Gastrocnemius medialis (tissue), 4 donors: ENCODE measurements around the gene TMEM234. TPM values are rescaled to one million over a fixed set of nuclear protein-coding genes. Genes with fewer than 3 reads are reported as not detected.

Source experiments
- ATAC-seq, 2 donors: fragments of 150-250 bp; one replicate each; pipeline ENCODE4 v1.9.1; 2016
- DNase-seq, 2 donors: peaks; one replicate each; pipeline ENCODE4 v3.0.0-alpha.2; 2019
- H3K27ac ChIP-seq, 4 donors: fragments of 200-600 bp; sonication (generic); 1 replicate in 1 of 4; 2 replicates in 3 of 4; pipeline ENCODE4 v1.5.1; 2016 to 2018; ENCODE audit warnings: mild to moderate bottlenecking in 2 of 4, moderate library complexity in 1 of 4
- H3K27me3 ChIP-seq, 3 donors: fragments of 200-600 bp; sonication (generic) in 2 of 3; 1 replicate in 1 of 3; 2 replicates in 2 of 3; pipeline versions ENCODE4 v1.5.1 to v1.6.0; 2016 to 2019; ENCODE audit warnings: mild to moderate bottlenecking in 1 of 3, moderate library complexity in 1 of 3
- H3K36me3 ChIP-seq, 2 donors: fragments of 200-600 bp; sonication (generic) in 1 of 2; one replicate each; pipeline ENCODE4 v1.5.1; 2017 to 2018
- H3K4me1 ChIP-seq, 2 donors: fragments of 200-600 bp; sonication (generic) in 1 of 2; one replicate each; pipeline ENCODE4 v1.5.1; 2016 to 2017; ENCODE audit warnings: mild to moderate bottlenecking in 2 of 2
- H3K4me3 ChIP-seq, 4 donors: fragments of 200-600 bp; sonication (generic) in 3 of 4; 1 replicate in 1 of 4; 2 replicates in 3 of 4; pipeline ENCODE4 v1.5.1; 2016 to 2019; ENCODE audit warnings: mild to moderate bottlenecking in 2 of 4
- H3K9me3 ChIP-seq, 3 donors: fragments of 200-600 bp; sonication (generic) in 2 of 3; 1 replicate in 1 of 3; 2 replicates in 2 of 3; pipeline ENCODE4 v1.5.1; 2016 to 2019
- POLR2A ChIP-seq, 2 donors: fragments of 450-650 bp; IDR thresholded peaks; one replicate each; pipeline ENCODE4 v1.6.1; 2017; ENCODE audit warnings: antibody characterized with exemption in 2 of 2, mild to moderate bottlenecking in 2 of 2, moderate library complexity in 2 of 2
- in situ Hi-C, 4 donors: fragments of 200-750 bp; cut with MboI; loops; one replicate each; pipeline versions ENCODE4 v1.15.0 to v1.8.0; 2017; ENCODE audit warnings: low sequenced_read_pairs in 4 of 4
- intact Hi-C: fragments of 100-400 bp; cut with DNase I; formaldehyde crosslinking; loops from one replicate; pipeline ENCODE4 v1.15.1; 2023; ENCODE audit warnings: low total_unique reads
- total RNA-seq, 4 donors: library from RNA; depleted of rRNA; stranded (reverse); fragments of >200 nt; gene quantifications; one replicate each; pipeline versions ENCODE4 v1.1.0 to v1.2.3, GENCODE V29; 2016
- TF ChIP-seq, protein P1 (sequence below), 5 experiments: fragments of 450-650 bp in 3 of 5; fragments of 200-600 bp in 2 of 5; sonication (generic) in 2 of 5; IDR thresholded peaks in 4 of 5; conservative IDR thresholded peaks in 1 of 5; 1 replicate in 4 of 5; 2 replicates in 1 of 5; pipeline ENCODE4 v1.5.1; 2016 to 2019; ENCODE audit warnings: antibody characterized with exemption in 5 of 5, mild to moderate bottlenecking in 3 of 5, moderate library complexity in 3 of 5

The TMEM234 gene
- total RNA-seq, 4 donors from 2014 or later = 1.6 to 4.6 (median 4.4) TPM

DNA sequence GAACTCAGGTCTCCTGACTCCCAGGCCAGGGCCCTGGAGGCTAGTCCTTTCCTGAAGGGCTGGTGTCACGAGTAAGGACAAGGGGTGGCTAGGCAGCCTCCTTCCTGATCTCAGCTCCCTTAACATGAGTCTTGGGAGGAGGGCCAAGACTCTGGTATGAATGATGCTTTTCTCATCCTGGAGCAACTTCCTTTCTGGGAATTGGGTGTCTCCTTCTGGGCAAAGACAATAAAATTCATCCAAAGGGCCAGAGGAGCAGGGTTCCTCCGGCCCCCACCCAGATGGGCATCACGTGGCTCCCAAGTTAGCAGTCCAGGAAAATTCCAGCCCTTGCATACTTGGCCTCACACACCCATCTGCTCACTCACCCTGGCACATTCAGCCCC is 24.7 kb upstream of the TMEM234 start, which contains the start of gene FAM167B:
Gene FAM167B (plus strand): TSS at position 335 of the 386 bp plus-strand sequence. CDS start 200 bp downstream, outside the sequence.
- DNase-seq (peak in 1 of 2 donors; percentile 16), ATAC-seq (peak; percentile 31 to 50)
- peaks cover 21 to 45% of the 10 kb centered on the region in 2 donors for H3K4me1 ChIP-seq
- no peaks in the 10 kb centered on the region for H3K27me3 ChIP-seq
- in situ Hi-C loops = no loop called here
- intact Hi-C loops = no loop called here
- peak within 1 kb of the TSS in 1 of 4 donors; percentile 3 for H3K4me3 ChIP-seq
- H3K36me3 ChIP-seq = no peaks in the 10 kb centered on the region
- no peak for TF ChIP-seq POLR2A (IDR thresholded peaks at IDR 0.05)
- TF ChIP-seq, protein P1, sequence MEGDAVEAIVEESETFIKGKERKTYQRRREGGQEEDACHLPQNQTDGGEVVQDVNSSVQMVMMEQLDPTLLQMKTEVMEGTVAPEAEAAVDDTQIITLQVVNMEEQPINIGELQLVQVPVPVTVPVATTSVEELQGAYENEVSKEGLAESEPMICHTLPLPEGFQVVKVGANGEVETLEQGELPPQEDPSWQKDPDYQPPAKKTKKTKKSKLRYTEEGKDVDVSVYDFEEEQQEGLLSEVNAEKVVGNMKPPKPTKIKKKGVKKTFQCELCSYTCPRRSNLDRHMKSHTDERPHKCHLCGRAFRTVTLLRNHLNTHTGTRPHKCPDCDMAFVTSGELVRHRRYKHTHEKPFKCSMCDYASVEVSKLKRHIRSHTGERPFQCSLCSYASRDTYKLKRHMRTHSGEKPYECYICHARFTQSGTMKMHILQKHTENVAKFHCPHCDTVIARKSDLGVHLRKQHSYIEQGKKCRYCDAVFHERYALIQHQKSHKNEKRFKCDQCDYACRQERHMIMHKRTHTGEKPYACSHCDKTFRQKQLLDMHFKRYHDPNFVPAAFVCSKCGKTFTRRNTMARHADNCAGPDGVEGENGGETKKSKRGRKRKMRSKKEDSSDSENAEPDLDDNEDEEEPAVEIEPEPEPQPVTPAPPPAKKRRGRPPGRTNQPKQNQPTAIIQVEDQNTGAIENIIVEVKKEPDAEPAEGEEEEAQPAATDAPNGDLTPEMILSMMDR (IDR thresholded peaks at IDR 0.05 in 4 of 5, conservative IDR thresholded peaks at IDR 0.05 in 1 of 5) = no peak
- H3K27ac ChIP-seq = peak within 1 kb of the TSS; percentile 64 to 76 (median 70)
- H3K9me3 ChIP-seq = no peaks in the 10 kb centered on the region

DNA sequence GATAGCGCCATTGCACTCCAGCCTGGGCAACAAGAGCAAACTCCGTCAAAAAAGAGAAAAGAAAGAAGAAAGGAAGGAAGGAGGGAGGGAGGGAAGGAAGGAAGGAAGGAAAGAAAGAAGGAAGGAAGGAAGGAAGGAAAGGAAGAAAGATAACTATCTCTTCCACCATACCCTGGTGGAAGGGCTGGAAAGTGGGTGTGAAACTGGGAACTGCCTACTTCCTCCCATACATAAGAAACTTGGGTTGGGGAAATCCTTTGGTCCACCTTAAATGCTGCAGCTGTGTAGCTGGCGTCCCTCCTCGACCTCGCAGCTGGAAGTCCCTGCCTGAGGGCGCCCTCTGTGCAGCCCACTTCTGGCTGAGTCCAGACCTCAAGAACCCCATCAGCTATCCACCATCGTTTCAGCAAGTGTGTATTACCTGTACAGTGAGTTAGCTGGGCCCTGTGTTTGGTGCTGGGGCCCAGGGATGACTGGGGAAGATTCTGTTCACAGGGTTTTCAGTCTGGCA is 20.2 kb upstream of the TMEM234 start:
- intact Hi-C loops = loop anchor here (5.0 kb wide), 2 partner anchors 50 to 135 kb away; partner anchors contain the start of genes HDAC1 and KPNA6
- H3K27ac ChIP-seq = peak overlapping the region in 3 of 4 donors; percentile 71 to 74 (median 71)
- no peaks in the 10 kb centered on the region for H3K9me3 ChIP-seq
- no peaks in the 10 kb centered on the region for H3K36me3 ChIP-seq
- H3K27me3 ChIP-seq = no peaks in the 10 kb centered on the region
- ATAC-seq (no peak), DNase-seq (no peak)
- TF ChIP-seq, protein P1 (IDR thresholded peaks at IDR 0.05 in 4 of 5, conservative IDR thresholded peaks at IDR 0.05 in 1 of 5) = no peak
- TF ChIP-seq POLR2A (IDR thresholded peaks at IDR 0.05) = no peak
- in situ Hi-C loops = no loop called here
- H3K4me1 ChIP-seq = peaks cover 23 to 27% of the 10 kb centered on the region in 2 donors
- no peak overlapping the region for H3K4me3 ChIP-seq

DNA sequence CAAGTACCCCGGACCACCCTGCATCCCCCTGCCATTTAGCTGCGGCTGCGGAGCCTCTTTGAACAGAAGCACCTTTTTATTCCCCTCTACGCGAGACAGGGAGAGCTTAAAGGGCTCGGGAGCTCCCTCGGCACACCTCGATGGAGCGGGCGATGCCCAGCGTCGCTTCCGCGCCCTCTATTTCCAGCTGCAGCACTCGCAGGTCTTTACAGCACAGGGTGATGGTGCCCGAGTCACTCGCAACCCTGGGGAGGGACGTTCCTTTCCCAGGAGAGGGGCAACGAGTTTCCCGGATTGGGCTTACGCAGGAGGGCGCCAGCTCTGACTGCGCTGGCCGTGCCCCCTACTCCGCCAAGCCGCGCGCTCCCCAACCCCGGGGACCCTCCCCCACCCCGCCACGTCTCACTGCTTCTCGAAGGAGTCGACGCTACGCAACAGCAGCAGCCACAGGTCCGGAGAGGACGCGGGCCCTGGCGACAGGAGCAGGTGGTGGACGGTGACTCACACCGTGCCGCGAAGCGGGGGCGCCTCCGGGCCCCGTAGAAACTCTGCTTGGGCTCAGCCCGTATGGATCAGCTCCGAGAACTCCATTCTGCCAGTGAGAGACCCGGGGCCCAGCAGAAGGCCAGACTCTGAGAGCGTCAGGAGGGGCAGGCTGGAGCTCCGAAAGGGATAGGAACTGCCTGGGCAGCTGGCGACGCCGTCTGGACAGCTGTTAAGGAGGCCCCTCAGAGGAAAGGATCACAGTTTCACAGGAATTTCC is 19.0 kb upstream of the TMEM234 start:
- peak overlapping the region; percentile 62 to 74 (median 64) for H3K4me3 ChIP-seq
- H3K9me3 ChIP-seq = no peaks in the 10 kb centered on the region
- peaks cover 11 to 20% of the 10 kb centered on the region in 2 donors for H3K4me1 ChIP-seq
- intact Hi-C loops = loop anchor here (2.0 to 5.0 kb wide), 4 partner anchors 18 to 168 kb away; partner anchors contain the start of genes EIF3I, HDAC1, KPNA6 and TMEM234
- ATAC-seq (peak; percentile 82), DNase-seq (peak in 1 of 2 donors; percentile 64)
- no peaks in the 10 kb centered on the region for H3K27me3 ChIP-seq
- in situ Hi-C loops = no loop called here
- H3K36me3 ChIP-seq = no peaks in the 10 kb centered on the region
- peak overlapping the region; percentile 59 to 74 (median 71) for H3K27ac ChIP-seq
- peak; percentile 21 to 32 for TF ChIP-seq POLR2A (IDR thresholded peaks at IDR 0.05)
- TF ChIP-seq, protein P1 (IDR thresholded peaks at IDR 0.05 in 4 of 5, conservative IDR thresholded peaks at IDR 0.05 in 1 of 5) = no peak

DNA sequence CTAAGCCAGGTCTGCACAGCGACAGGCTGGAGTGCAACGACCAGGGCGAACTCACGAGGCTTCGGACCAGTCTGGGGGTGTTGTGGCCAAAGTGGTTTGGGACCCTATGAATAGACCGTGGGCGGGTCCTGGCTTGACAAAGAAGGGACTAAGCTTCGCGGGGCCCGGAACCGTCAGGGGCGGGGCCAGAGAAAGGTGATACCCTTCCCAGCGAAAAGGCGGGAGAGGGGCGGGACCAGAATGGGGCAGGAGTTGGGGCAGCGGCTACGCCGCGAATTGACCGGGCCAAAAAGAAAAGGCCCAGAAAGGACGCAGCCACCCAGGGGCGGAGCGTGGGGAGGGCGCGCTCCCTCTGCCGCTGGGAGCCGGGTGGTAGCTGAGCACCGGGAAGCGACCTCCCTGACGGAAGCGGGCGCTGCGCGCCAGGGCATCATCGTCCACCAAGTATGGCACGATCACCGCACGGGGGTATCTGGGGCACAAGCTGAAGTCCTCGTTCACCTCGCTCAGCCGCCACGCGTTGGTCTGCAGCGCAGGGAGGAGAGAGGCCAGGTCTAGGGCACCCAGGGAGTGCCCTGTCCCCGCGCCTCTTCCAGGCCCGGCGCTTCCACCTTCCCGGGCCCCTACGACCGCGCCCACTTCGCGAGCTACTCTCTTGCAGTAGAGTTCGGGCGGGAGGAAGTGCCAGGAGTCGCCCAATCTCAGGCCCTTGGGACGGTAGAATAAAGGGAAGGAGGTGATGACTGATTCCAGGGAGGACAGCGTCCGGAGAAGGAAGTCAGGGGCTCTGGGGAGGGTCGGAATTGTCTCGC is 18.2 kb upstream of the TMEM234 start:
- intact Hi-C loops = loop anchor here (2.0 to 5.0 kb wide), 4 partner anchors 18 to 168 kb away; partner anchors contain the start of genes EIF3I, HDAC1, KPNA6 and TMEM234

More for the DNA sequence above, 18.2 kb upstream of the TMEM234 start:
- H3K36me3 ChIP-seq = no peaks in the 10 kb centered on the region
- in situ Hi-C loops = no loop called here
- ATAC-seq (peak; percentile 36 to 45), DNase-seq (peak in 1 of 2 donors; percentile 39)
- peak; percentile 48 to 54 for TF ChIP-seq POLR2A (IDR thresholded peaks at IDR 0.05)
- TF ChIP-seq, protein P1 (IDR thresholded peaks at IDR 0.05 in 4 of 5, conservative IDR thresholded peaks at IDR 0.05 in 1 of 5) = peak in 2 of 5 experiments; percentile 24 to 35
- peak overlapping the region; percentile 59 to 74 (median 71) for H3K27ac ChIP-seq
- H3K9me3 ChIP-seq = no peaks in the 10 kb centered on the region
- H3K4me3 ChIP-seq = peak overlapping the region; percentile 62 to 74 (median 64)
- peaks cover 10 to 13% of the 10 kb centered on the region in 2 donors for H3K4me1 ChIP-seq
- no peaks in the 10 kb centered on the region for H3K27me3 ChIP-seq
